Cerebellar cortex (tissue), 1 donor: Measurements from ENCODE around the gene ATP11A.
"Not testable (repeated sequence)": the region's sequence is repeated elsewhere in the genome, so short reads cannot be mapped to it uniquely, and the experiment has no call there.

ENCODE experiments used
- DNase-seq: peaks from one replicate; pipeline ENCODE4 v3.0.0-alpha.2; 2015; ENCODE audit warnings: low spot score

ATP11A gene

DNA sequence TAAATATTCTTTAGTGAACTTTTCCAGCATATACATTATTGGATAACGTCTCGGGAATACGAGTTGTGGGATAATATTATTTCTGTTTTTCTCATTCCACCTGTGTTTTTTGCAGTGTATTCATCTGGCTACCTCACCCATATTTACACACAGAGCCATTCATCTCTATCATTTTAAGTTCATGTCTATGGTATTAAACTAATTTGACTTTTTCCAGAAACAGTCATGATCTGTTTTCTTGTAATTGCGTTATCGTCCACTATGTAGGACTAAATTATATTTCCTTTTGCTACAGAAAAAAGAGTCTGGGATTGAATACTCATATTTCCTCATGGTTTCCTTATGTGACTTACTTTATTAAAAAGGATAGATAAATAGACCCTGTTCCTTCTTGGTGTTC is 2.7 kb downstream of the ATP11A start:
- no peak for DNase-seq

- DNase-seq = no peak
Observed at GRCh38 chr13:112693831-112694497, 4.1 kb downstream of the ATP11A start.

GRCh38 chr13:112695121-112695520 is 5.3 kb downstream of the ATP11A start:
- DNase-seq = no peak

DNA sequence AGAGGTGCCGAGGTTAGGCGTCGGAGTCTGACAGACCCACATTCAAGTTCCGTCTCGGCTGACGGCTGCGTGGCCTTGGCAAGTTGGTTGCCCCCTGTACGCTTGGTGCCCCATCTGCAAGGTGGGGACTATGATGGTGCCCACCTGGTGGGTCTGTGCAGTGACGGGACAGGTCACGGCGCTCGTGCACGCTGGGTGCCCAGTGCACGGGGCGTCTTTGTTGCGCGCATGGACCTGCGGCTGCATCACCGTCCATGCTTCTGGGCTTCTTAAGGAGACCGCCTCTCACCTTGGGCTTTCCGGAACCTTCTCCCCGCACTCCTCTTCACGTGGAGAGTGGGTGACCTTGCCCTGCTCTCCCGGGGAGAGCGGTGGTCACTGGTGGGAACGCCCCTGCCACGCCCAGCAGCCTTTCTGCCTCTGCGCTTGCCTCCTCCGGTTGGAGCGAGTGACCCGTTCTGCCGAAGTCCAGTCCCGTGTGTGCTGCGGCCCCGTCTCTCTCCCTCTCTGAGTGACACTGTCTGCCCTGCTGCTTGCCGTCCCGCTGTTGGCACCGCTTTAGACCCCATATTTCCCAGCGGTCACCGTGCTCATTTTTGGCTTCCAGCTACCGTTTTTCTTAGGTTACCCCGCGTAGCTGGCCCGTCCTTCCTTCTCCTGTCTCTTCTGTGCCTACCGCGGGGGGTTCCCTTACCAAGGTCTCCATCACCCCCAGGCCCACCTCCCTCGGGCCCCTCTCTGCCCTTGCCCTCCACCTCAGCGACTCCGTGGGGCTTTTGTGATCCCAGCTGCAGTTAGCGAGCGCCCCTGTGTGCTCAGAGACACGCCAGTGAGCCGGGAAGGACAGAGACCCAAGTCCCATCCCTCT is 6.4 kb downstream of the ATP11A start:
- DNase-seq = no peak

GRCh38 chr13:112696869-112697465 is 7.1 kb downstream of the ATP11A start:
- no peak for DNase-seq

DNA sequence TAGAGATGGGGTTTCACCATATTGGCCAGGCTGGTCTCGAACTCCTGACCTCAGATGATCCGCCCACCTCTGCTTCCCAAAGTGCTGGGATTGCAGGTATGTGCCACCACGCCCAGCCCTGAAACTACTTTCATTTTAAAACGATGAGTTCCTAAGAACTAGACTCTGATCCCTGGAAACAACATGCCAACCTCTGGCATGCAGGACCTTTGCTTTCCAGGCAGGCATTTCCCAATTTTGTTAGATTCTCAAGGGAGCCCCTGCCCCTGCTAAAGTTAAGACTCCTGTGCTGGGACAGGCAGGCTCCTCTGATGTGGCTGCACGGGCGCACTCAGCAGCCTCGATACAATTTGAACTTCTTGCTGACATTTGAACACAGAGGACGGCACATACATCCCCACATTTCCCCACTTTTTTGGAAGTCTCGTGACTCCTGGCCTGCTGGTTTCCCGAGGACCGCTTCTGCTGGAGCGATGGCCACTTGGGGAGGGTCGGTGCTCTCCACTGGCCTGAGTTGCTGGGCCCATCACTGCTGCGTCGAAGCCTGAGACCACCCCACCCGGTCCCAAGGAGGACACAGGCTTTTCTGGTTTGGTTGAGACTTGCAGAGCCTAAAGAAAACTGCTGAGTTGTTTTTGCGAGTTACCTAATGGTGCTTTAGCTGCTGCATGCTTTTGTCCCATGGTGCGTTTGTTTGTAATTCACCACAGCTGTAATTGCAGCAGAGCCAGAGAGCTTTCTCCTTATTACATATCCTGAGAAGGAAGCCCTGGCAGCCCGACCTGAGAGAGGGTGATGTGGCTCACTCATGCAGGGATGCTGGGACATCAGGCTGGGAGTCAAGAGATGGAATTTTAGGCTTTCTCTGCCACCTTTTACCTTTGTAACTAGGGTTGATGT is 8.2 kb downstream of the ATP11A start:
- DNase-seq = no peak

- no peak for DNase-seq
Observed at GRCh38 chr13:112699322-112699918, 9.6 kb downstream of the ATP11A start.

- no peak for DNase-seq
Observed at GRCh38 chr13:112700291-112701060, 10.6 kb downstream of the ATP11A start.

- no peak for DNase-seq
Observed at GRCh38 chr13:112702341-112702985, 12.6 kb downstream of the ATP11A start.

DNA sequence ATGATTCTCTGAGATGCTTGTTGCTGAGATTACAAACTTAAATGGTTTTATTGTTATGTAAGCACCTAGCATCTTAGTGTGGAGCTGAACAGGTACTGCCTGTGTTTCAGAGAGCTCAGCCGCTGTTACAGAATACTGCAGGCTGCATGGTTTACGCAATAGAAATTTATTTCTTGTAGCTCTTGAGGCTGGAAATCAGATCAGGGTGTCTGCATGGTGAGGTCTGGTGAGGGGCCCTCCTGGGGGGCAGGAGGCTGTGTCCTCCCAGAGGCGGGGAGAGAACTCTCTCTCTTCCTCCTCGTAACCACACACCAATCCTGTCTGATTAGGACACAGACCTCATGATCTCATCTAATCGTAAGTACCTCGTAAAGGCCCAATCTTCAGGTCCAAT is 13.1 kb downstream of the ATP11A start:
- no peak for DNase-seq

DNA sequence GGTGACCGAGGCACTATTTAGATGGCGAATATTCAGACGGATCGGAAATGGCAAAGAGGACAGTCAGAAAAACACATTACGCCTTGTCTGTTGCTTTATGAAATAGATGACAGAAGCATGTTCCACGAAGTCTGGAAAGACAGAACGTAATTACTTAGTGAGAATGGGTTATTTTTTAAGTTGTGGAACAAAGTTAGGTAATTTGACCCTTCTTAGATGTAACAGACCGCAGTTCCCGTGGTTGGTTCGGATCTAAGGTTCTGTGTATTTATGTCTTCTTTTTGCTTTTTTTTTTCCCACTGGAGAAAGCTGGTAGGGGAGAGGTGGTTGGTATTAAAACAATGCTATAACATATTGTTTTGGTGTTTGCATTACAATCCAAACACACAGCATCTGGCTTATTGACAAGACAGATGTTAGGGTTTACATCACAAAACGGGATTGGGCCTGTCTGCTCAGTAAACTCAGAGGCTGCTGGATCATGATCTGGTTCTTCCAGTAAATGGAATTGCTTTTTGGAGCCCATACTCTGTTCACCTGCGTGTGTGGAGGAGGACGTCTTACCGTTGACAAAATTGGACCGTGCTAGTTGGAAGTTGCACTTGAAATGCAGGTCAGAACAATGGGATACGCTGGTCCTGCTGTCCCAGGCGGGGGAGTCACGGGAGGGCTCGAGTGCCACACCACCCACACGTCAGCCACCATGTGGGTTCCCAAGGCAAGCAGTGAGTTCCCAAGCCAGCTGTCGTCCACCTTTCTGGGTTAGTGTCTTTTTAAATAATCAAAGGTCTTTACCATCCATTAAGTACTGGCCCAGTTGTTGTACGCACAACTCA is 13.8 kb downstream of the ATP11A start:
- DNase-seq = no peak

DNA sequence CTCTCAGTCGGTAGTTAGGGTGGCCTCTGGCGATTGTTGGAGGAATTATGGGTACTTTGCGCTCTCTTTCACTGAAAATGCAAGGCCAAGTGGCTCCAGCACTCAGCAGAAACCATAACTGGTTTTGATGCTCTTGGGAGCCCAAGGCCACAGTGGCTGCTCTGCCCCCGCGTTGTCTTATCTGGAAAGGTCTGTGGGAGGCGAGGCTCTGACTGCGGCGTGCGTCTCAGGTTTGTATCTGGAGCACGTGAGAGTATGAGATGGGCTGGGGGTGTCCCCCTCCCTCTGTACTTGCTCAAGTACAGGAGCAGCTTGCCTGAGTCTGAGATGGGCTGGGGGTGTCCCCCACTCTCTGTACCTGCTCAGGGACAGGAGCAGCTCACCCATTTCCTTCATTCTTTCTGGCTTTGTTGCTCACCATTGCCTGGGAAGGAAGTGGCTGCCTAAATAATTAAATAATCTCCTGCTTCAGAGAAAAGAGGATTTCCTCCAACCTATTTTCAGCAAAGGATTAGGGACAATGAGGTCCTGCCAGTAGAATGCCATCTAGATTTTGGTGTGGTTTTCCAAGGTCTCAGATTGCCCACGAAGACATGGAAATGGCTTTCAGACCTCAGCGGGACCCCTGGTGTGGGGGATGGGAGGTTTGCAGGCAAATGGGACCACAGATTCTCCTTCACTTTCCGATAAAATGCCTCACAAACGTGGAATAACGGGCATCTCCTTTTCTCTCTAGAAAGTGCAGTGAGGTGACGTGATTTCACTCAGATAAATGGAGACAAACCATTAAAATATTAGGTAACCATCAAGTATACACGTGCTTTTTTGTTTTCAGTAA is 14.7 kb downstream of the ATP11A start:
- no peak for DNase-seq

- no peak for DNase-seq
Observed at GRCh38 chr13:112705286-112705685, 15.4 kb downstream of the ATP11A start.

- no peak for DNase-seq
Observed at GRCh38 chr13:112706171-112706570, 16.3 kb downstream of the ATP11A start.

DNA sequence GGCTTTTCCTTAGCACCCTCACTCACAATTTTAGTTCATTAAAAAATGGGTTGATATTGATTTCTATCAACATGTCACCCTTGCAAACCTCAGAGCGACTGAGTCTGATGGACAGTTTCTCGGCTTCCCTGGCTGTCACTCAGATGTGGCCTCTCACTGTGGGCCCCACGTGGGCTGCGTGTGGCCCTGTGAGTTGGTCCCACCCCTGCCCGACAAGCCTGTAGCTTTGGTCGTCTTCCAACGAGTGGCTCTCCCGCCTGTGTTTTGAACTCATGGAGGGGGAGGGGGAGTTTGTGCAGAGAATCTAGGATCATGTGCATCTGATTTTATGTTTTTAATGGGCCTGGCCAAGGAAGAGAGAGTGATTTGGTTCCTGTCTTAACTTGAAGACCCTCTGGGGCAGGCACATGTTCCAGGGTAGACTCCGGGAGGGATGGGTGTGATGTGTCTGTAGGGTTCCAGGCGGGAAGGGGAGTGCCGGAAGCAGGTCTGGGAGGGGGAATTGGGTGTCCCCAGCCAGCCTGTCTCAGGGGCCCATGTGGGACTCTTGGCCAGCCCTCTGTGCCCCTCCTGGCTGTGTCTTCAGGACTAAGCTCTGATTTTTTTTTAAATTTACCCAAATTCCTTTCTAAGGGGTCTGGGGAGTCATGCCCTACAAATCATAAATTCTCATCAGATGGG is 18.9 kb downstream of the ATP11A start:
- no peak for DNase-seq

- not testable (repeated sequence) for DNase-seq
Observed at GRCh38 chr13:112709316-112709715, 19.5 kb downstream of the ATP11A start.

- no peak for DNase-seq
Observed at GRCh38 chr13:112709825-112710783, 20.3 kb downstream of the ATP11A start.
